ENCODE results near the gene GOT1. TPM values are rescaled to one million over a fixed set of nuclear protein-coding genes. Genes with fewer than 3 reads are reported as not detected.

GOT1 gene
- total RNA-seq, 3 donors from 2014 or later = 56.7 to 105 (median 101) TPM

GRCh38 chr10:99461230-99461629, 30.8 kb upstream of the GOT1 start:
- H3K4me1 ChIP-seq (ENCODE audit: low read depth) = no peaks in the 10 kb centered on the region
- H3K9me3 ChIP-seq = no peaks in the 10 kb centered on the region
- intact Hi-C loops (cut with DNase I, micrococcal nuclease) = no loop called here
- no peak for DNase-seq
- no peaks in the 10 kb centered on the region for H3K36me3 ChIP-seq (ENCODE audit: low read depth)
- no peak overlapping the region for H3K4me3 ChIP-seq
- TF ChIP-seq CTCF (IDR thresholded peaks at IDR 0.05) = no peak
- ATAC-seq = no peak

GRCh38 chr10:99460070-99460469, 29.6 kb upstream of the GOT1 start:
- DNase-seq = no peak
- intact Hi-C loops (cut with DNase I, micrococcal nuclease) = no loop called here

GRCh38 chr10:99459217-99459616, 28.8 kb upstream of the GOT1 start:
- DNase-seq (no peak), ATAC-seq (no peak)
- H3K4me1 ChIP-seq (ENCODE audit: low read depth) = no peaks in the 10 kb centered on the region
- no peaks in the 10 kb centered on the region for H3K9me3 ChIP-seq
- TF ChIP-seq CTCF (IDR thresholded peaks at IDR 0.05) = no peak
- H3K36me3 ChIP-seq (ENCODE audit: low read depth) = no peaks in the 10 kb centered on the region
- H3K4me3 ChIP-seq = no peak overlapping the region
- intact Hi-C loops (cut with DNase I, micrococcal nuclease) = no loop called here

More at GRCh38 chr10:99460070-99460469, 29.6 kb upstream of the GOT1 start:
- no peaks in the 10 kb centered on the region for H3K36me3 ChIP-seq (ENCODE audit: low read depth)
- no peaks in the 10 kb centered on the region for H3K4me1 ChIP-seq (ENCODE audit: low read depth)
- TF ChIP-seq CTCF (IDR thresholded peaks at IDR 0.05) = no peak
- H3K9me3 ChIP-seq = no peaks in the 10 kb centered on the region
- no peak overlapping the region for H3K4me3 ChIP-seq
- no peak for ATAC-seq

GRCh38 chr10:99457813-99458212, 27.4 kb upstream of the GOT1 start:
- Histone ChIP-seq H3K4me3 (no peak overlapping the region), H3K36me3 (ENCODE audit: low read depth) (no peaks in the 10 kb centered on the region), H3K9me3 (no peaks in the 10 kb centered on the region), H3K4me1 (ENCODE audit: low read depth) (no peaks in the 10 kb centered on the region)
- DNase-seq (no peak), ATAC-seq (no peak)
- intact Hi-C loops (cut with DNase I, micrococcal nuclease) = no loop called here
- TF ChIP-seq CTCF (IDR thresholded peaks at IDR 0.05) = no peak

GRCh38 chr10:99456931-99457288, 26.5 kb upstream of the GOT1 start:
- Histone ChIP-seq H3K4me1 (ENCODE audit: low read depth) (no peaks in the 10 kb centered on the region), H3K9me3 (no peaks in the 10 kb centered on the region), H3K36me3 (ENCODE audit: low read depth) (no peaks in the 10 kb centered on the region), H3K4me3 (no peak overlapping the region)
- intact Hi-C loops (cut with DNase I, micrococcal nuclease) = no loop called here
- DNase-seq = no peak
- no peak for ATAC-seq
- TF ChIP-seq CTCF (IDR thresholded peaks at IDR 0.05) = no peak

GRCh38 chr10:99456207-99456930, 25.9 kb upstream of the GOT1 start:
- ATAC-seq = no peak
- intact Hi-C loops (cut with DNase I, micrococcal nuclease) = no loop called here

More at GRCh38 chr10:99456207-99456930, 25.9 kb upstream of the GOT1 start:
- no peaks in the 10 kb centered on the region for H3K4me1 ChIP-seq (ENCODE audit: low read depth)
- no peaks in the 10 kb centered on the region for H3K9me3 ChIP-seq
- no peak for DNase-seq
- no peak for TF ChIP-seq CTCF (IDR thresholded peaks at IDR 0.05)
- no peak overlapping the region for H3K4me3 ChIP-seq
- H3K36me3 ChIP-seq (ENCODE audit: low read depth) = no peaks in the 10 kb centered on the region

Data from mucosa of descending colon (tissue), 3 donors.